ENCODE measurements around the gene MKS1.

GRCh38 chr17:58208344-58208743 lies 10.7 kb downstream of the MKS1 start:
- no peak for TF ChIP-seq ZNF223 (tag by site-specific recombination; IDR thresholded peaks at IDR 0.05)
- no peak for TF ChIP-seq ZBTB20 (tag by site-specific recombination; IDR thresholded peaks at IDR 0.05)
- TF ChIP-seq ZNF76 (tag by site-specific recombination; IDR thresholded peaks at IDR 0.05; ENCODE audit: borderline replicate concordance, low read depth), result no peak
- no peak for TF ChIP-seq ZNF138 (tag by site-specific recombination; IDR thresholded peaks at IDR 0.05; ENCODE audit: borderline replicate concordance)
- TF ChIP-seq ZBTB21 (tag by site-specific recombination; IDR thresholded peaks at IDR 0.05), result no peak
- TF ChIP-seq OSR2 (tag by site-specific recombination; IDR thresholded peaks at IDR 0.05), result no peak
- no peak for TF ChIP-seq CTCF (tag by site-specific recombination; IDR thresholded peaks at IDR 0.05)
- no peak for TF ChIP-seq ZNF433 (tag by site-specific recombination; IDR thresholded peaks at IDR 0.05; ENCODE audit: low read depth)
- no peak for TF ChIP-seq ZNF184 (tag by site-specific recombination; IDR thresholded peaks at IDR 0.05)
- TF ChIP-seq ZNF792 (tag by site-specific recombination; IDR thresholded peaks at IDR 0.05), result no peak
- TF ChIP-seq SETDB1 (IDR thresholded peaks at IDR 0.05; ENCODE audit: insufficient read length, low read length), result no peak
- TF ChIP-seq ZNF561 (tag by site-specific recombination; IDR thresholded peaks at IDR 0.05; ENCODE audit: borderline replicate concordance), result no peak
- no peak for TF ChIP-seq KLF9 (tag by site-specific recombination; IDR thresholded peaks at IDR 0.05; ENCODE audit: low read depth)
- no peak for TF ChIP-seq ZNF548 (tag by site-specific recombination; IDR thresholded peaks at IDR 0.05)

All from HEK293 (cell line).